Hindlimb muscle (tissue), 1 donor: Measurements from ENCODE around the gene FRMD6. TPM values are rescaled to one million over a fixed set of nuclear protein-coding genes. Genes with fewer than 3 reads are reported as not detected.
"Not testable (repeated sequence)": the region's sequence is repeated elsewhere in the genome, so short reads cannot be mapped to it uniquely, and the experiment has no call there.

ENCODE experiments used
- DNase-seq: peaks from one replicate; pipeline ENCODE4 v3.0.0-alpha.2; 2013
- polyA plus RNA-seq: library from polyadenylated mRNA; unstranded; fragments of 120-200 nt; gene quantifications from one replicate; pipeline ENCODE4 v1.2.1, GENCODE V29; 2013; ENCODE audit not compliant: insufficient read length

FRMD6 gene
- polyA plus RNA-seq, 1 donor, result 25.7 TPM

GRCh38 chr14:51726166-51726899 is 74.6 kb downstream of the FRMD6 start:
- DNase-seq, result no peak

GRCh38 chr14:51727526-51727925 is 75.8 kb downstream of the FRMD6 start:
- no peak for DNase-seq

GRCh38 chr14:51730098-51730497 is 78.4 kb downstream of the FRMD6 start:
- DNase-seq, result no peak

- DNase-seq, result no peak
Measured at GRCh38 chr14:51730684-51731083, 79.0 kb downstream of the FRMD6 start.

- DNase-seq, result no peak
Measured at GRCh38 chr14:51732494-51733112, 80.9 kb downstream of the FRMD6 start.

- no peak for DNase-seq
Measured at GRCh38 chr14:51733147-51733546, 81.4 kb downstream of the FRMD6 start.

- DNase-seq, result no peak
Measured at GRCh38 chr14:51735851-51736250, 84.1 kb downstream of the FRMD6 start.

- no peak for DNase-seq
Measured at GRCh38 chr14:51738754-51739153, 87.0 kb downstream of the FRMD6 start.

- DNase-seq, result no peak
Measured at GRCh38 chr14:51743588-51744000, 91.9 kb downstream of the FRMD6 start.

- DNase-seq, result no peak
Measured at GRCh38 chr14:51744372-51745130, 92.8 kb downstream of the FRMD6 start.

- not testable (repeated sequence) for DNase-seq
Measured at GRCh38 chr14:51746823-51747222, 95.1 kb downstream of the FRMD6 start.

GRCh38 chr14:51750542-51750941 is 98.8 kb downstream of the FRMD6 start:
- no peak for DNase-seq

GRCh38 chr14:51751611-51752345 is 100.1 kb downstream of the FRMD6 start:
- not testable (repeated sequence) for DNase-seq

- DNase-seq, result not testable (repeated sequence)
Measured at GRCh38 chr14:51757756-51758155, 106.0 kb downstream of the FRMD6 start.

- DNase-seq, result no peak
Measured at GRCh38 chr14:51759950-51760349, 108.2 kb downstream of the FRMD6 start.

GRCh38 chr14:51765726-51766125 is 114.0 kb downstream of the FRMD6 start:
- DNase-seq, result not testable (repeated sequence)

GRCh38 chr14:51766586-51766985 is 114.9 kb downstream of the FRMD6 start:
- DNase-seq, result not testable (repeated sequence)

- not testable (repeated sequence) for DNase-seq
Measured at GRCh38 chr14:51769261-51769660, 117.6 kb downstream of the FRMD6 start.

- DNase-seq, result no peak
Measured at GRCh38 chr14:51774209-51774608, 122.5 kb downstream of the FRMD6 start.

- peak; percentile 69 for DNase-seq
Measured at GRCh38 chr14:51776102-51776894, 124.6 kb downstream of the FRMD6 start.

GRCh38 chr14:51780006-51780692 is 128.4 kb downstream of the FRMD6 start:
- peak; percentile 61 for DNase-seq
